ENCODE results near the gene LMO3.

The LMO3 gene

DNA sequence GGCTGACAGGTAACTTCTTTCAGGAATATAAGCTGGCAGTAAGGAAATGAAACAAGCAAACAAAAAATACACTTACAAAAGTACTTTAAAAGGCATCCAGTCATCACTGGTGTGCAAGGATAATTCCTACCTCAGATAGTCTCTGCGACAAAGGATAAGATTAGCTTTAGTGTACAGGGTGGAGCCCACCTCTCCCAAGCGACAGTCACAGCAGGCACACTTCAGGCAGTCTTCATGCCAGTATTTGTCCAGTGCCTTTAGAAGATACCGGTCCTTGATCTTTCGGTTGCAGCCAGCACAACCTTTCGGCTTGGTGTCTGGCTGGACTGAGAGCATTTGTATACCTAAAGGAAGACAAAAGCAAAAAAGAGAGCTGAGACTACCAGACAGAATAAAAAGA lies 5.4 kb downstream of the LMO3 start:
- no peak for DNase-seq (ENCODE audit: low read depth in 2 of 3, low spot score in 1 of 3)

DNA sequence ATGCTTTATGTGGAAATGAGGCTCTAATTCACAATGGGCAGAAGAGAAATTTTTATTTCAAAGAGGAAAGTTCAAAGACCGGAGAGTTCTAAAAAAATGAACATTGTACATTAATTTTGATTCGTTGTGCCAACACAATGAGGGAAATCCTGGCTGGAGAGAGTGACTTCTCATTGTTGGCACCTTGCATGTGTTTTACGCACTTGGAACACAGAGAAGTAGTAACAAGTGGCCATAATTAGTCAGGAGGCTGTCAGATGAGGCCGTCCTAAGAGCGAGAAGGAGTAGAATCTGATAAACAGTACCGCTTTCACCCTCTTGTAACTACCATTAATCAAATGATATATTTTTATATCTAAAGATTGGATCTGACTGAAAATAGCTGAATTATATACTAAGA lies 6.9 kb downstream of the LMO3 start:
- no peak for DNase-seq (ENCODE audit: low read depth in 2 of 3, low spot score in 1 of 3)

DNA sequence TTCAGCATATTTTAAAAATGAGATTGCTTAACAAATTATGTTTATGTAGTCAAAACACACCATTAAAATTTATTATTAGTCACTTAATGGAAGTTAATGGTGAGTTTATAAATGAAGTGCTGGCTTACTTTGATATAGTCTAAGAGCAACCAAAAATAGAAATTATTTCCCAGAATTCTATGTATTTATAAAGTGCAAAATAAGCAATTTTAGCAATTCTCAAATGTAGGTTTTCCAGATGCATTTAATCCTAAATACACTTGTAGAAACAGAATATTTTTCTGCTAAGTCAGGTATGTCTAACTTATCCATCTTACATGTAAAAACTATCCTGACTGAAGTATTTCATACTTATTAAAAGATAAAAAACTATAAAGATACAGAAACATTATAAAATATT lies 11.2 kb downstream of the LMO3 start:
- DNase-seq (ENCODE audit: low read depth in 2 of 3, low spot score in 1 of 3), result no peak

DNA sequence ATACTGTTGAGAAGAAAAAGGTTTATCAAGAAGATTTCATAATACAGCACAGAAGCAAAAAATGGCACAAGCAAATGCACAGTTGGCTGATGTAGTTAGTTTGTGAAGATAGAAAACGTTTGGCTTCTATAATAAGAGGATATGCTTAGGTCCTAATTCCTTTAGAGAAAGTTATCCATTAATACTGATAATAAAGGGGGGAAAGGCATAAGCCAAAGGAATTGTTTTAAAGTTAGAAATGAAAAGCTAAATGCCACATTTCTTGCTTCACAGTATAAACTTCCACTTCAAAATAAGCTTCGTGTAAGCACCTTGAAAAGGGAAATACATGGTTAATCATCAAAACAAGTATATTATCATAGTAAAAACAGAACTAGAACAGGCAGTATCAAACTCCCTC lies 12.4 kb downstream of the LMO3 start:
- no peak for DNase-seq (ENCODE audit: low read depth in 2 of 3, low spot score in 1 of 3)

DNA sequence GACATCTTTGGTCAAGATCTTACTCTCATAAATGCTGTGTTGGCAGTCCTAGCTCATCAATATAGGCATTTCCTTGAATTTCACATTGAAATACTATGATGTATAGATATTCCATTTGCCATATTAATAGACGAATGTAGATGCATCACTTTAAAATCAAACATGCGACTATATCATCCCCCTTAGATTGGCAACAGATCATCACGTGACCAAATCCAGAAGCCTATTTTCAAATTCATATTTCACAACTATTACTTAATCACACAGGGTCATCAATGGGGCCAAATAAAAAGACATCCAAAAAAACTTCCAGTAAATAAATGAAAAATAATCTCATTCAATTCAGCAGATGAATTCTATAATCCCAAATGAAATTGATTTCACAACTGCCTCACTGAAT lies 15.3 kb downstream of the LMO3 start:
- no peak for DNase-seq (ENCODE audit: low read depth in 2 of 3, low spot score in 1 of 3)

DNA sequence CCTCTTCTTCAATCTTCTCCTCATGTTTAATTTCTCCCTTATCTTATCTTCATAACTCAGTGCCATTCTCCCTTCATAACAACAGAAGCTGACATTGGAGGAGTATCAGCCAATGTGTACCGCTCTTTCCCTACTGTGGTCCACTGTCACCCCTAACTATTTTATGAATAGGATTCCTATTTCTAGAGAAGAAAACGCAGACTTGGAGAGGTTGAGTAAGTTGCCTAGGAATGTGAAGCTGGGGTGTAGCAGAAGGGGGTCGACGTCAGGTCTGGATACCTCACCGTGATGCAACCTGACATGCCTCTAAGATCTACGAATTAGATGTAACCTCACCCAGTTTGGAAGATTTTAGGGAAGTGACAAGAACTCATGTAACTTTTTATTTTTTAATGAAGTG lies 17.1 kb downstream of the LMO3 start:
- DNase-seq (ENCODE audit: low read depth in 2 of 3, low spot score in 1 of 3), result no peak

DNA sequence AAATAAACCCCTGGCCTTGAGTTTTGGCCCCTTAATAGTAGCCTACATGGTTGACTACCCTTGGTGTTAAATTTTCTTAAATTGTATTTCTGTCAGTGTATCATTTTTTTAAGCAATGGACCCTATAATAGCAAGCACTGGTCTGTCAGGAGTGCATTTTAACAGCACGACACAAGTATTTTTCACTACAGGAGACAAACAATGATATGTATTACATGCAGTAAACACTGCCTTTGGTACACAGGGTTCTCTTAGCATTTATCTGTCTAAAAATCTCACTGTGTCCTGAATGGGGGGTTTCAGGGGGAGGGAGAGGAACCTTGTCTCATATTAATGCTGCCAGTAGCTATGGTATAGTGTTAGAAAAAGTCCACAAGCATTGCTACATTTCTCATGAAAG lies 18.4 kb downstream of the LMO3 start:
- DNase-seq (ENCODE audit: low read depth in 2 of 3, low spot score in 1 of 3), result no peak

DNA sequence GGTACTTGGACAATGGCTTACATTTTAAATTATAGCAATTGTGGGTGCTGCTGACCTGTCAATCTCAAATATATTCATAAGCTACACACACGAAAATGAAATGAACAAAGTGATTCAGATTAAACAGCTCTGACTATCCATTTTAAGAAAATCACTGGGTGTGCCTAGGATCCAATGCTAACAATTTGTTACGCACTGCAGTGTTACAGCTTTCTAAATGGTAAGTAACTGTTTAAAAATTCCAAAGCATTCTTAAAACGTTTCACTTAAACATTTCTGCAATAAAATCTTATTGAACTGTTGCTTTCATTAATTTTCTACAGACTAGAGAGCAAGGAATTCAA lies 18.9 kb downstream of the LMO3 start:
- DNase-seq (ENCODE audit: low read depth in 2 of 3, low spot score in 1 of 3), result no peak

DNA sequence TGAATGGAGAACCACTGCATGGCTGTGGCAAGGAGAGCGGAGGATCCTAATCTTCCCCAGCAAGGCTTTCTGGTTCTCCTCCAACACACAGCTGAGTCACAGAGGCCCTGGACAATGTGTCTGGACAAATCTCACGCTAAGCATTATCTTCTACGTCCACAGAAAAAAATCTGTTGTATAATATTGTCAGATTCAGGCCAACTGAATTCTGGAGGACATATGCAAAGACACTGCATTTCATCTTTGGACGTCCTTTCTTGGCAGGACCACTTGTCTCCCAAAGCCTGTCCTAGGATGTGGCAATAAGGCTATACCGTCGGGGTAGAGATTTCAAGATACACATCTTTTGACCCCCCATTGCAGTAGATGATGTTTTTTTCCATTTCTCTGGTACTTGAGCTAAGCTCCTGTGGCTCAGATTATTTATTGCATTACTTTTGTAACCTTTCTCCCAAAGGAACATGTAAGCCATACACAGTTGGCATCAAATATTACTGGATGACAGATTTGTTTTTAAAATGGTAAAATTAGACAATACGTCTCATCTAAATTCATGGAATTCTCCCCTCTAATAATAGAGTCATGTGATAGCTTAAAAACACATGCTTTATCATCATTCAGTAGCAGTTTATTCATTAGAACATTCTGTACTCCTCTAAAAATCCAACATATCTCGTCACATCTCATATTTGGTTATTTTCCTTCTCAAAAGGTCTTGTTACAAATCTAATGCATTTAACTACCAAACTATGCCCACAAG lies 19.4 kb downstream of the LMO3 start:
- no peak for DNase-seq (ENCODE audit: low read depth in 2 of 3, low spot score in 1 of 3)

DNA sequence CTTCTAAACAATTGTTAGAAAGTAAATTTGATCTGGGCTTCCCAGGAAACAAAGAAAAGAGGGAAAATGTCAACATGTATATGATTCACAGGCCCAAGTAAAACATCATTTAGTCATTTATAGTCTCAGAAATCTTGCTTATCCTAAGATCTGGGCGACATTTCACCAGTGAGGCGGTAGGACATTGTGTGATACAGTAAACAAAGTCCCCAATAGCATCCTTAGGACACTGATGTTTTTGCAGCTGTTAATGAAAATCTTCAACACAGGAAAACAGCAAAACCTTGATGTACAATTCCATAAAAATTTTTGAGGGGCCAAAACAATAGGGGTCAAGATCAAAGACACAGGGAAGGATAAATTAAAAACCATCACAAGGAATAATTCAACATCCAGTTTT lies 20.2 kb downstream of the LMO3 start:
- DNase-seq (ENCODE audit: low read depth in 2 of 3, low spot score in 1 of 3), result no peak

DNA sequence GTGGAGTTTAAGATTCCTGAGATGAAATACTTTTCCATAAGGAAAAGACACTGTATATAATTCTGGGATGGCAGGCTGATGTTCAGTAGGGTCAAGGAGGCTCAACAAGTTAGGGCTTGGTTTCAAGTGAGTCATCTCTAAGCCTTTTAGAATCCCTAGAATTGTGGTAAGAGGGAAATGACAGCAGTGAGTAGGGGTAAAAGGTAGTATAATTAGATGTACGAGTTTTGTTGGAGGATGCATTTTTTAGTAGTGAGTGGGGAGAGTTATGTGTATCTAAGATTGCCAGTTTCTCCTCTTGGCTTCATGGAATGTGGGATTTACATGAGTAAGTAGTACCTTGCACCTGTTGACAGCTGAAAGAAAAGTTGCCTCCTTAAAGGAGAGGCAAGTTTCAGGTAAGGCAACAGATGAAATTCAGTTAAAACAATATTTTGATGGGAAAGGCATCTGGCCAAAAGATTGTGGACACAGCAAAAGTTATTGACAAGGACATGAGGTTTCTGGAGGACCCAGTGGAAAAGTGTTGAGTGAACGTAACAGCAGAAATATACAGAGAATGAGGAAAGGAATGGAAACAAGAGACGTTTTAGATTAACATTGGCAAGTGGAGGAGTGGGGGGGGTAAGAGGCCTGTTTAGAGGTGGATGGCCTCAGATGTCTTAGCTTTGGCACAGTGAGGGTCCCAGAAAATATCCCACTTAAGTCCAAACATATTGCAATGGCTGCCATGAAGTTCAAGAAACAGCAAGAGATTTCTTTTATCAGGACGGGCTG lies 21.8 kb downstream of the LMO3 start:
- no peak for DNase-seq (ENCODE audit: low read depth in 2 of 3, low spot score in 1 of 3)

DNA sequence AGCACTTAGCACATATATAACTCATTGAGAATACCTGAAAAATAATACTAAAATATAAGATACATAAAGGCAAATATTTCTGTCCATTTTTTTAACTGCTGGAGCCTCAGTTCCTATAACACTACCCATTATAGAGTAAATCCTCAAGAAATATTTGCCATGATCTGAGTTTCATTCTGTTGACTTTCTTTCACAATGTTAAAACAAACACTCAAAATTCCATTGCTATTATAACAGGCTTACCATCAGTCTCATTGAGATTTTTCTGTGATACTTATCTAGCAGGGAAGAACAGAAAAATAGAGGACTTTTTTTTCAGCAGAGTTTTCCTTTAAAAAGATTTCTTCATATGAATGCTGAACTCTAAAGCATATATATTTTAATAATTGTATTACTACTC lies 24.5 kb downstream of the LMO3 start:
- no peak for DNase-seq (ENCODE audit: low read depth in 2 of 3, low spot score in 1 of 3)

DNA sequence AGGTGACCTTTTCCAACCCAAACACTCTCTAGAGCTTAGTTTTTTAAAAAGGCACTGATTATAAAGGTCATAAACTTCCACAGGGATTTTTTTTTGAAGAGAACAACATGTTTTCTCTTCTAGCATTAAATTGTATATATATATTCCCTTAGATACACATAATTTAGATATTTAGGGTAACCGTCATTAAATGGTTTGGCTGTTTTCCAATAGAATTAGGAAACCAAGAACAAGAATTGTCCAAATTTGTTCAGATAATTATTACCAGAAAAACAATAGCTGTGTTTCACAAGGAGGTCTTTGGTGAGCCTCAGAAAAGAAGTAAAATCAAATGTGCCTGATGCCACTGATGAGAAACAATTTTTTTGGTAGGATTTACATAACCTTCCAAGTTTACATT lies 26.9 kb downstream of the LMO3 start:
- no peak for DNase-seq (ENCODE audit: low read depth in 2 of 3, low spot score in 1 of 3)

DNA sequence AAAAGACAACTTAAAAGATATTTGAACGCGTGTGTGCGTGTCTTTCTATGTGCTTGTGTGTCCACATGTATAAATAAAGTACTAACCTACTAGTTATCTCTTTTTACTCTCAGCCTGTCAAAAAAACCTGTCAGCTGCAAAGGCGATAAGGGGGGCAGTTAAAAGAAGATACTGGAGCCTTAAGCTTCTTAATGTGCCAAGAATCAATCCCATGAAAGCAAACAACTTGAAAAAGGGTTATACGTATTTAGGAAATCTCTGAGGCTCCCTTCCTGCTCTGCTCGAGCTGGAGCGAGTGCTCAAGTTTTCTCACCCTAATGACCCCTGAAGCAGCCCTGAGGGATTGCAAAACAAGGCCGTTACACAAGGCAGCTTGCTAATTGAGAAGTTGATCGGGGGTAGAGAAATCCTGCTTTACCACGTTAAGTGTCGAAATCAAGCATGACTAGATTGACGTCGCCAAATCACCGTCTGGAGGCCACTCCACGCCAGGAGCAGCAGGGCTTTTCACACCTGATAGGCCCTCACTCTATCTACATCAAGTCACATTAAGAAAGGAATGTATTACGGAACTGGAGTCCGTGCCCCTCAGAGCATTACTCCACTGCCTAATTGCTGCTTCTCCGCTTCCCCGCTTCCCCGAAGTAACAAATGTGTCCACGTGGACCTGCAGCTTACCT lies 32.4 kb downstream of the LMO3 start:
- no peak for DNase-seq (ENCODE audit: low read depth in 2 of 3, low spot score in 1 of 3)

DNA sequence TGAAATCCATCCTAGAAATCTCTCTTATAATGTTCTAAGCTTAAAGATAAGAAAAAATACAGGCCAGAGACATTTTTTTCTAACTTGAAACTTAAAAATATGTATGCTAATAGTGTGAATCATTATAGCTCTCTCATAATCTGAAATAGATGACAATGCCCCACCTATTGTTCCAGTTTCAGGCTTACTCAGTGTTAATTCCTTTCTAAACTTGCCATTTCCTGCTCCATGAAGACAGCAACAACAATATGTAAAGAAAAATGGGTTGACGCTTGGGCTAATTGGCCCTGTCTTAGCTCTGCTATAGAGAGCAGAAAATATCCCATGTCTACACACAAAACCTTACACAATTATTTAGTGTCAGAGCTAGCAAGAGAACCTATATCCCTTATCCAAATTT lies 37.1 kb downstream of the LMO3 start:
- no peak for DNase-seq (ENCODE audit: low read depth in 2 of 3, low spot score in 1 of 3)

DNA sequence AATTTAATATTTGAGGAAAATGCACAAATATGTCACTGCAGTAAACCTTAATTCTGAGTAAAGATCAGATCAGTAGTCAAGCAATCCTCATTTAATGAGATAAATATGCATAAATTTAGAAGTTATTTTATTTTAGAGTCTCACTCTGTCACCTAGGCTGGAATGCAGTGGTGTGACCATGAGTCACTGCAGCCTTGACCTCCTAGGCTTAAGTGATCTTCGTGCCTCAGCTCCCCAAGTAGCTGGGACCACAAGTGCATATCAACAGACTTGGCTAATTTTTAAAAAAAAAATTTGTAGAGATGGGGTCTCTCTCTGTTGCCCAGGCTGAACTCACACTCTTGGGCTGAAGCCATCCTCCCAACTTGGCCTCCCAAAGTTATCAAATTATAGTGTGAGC lies 41.3 kb downstream of the LMO3 start:
- DNase-seq (ENCODE audit: low read depth in 2 of 3, low spot score in 1 of 3), result no peak

DNA sequence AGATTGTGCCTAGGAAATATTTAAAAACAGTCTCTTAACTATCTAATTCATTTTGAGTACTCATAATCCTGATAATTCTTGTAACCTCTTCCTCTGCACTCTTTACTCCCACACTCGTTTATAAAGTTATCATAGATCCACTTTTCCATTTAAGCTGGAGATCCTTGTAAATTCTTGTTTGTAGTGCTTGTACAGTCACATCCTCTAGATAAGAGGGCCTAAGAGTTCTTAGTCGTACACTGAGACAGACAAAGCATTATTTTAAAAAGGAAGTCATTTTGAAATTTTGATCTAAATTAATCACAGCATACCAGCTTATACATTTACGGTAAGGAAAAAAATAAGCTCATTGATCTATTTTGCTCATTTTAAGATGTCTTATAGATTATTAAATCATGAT lies 42.5 kb downstream of the LMO3 start:
- DNase-seq (ENCODE audit: low read depth in 2 of 3, low spot score in 1 of 3), result no peak

DNA sequence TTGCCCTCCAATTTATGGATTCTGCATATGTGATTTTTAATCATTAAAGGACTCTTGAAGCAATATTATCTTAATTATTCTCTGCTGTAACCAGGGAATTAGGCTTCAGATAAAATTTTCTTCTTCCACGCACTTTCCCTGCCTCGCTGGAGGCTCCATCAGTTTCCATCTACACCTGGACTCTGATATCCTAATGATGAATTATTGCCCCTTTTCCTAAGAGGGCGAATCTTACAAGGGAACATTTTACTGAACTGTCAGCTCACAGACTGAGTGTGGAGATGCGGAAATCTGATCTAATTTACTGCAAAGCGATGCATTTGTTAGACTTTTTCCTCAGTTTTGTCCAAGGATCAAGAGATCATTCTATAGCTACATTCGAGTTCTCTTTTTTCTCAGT lies 43.0 kb downstream of the LMO3 start:
- no peak for DNase-seq (ENCODE audit: low read depth in 2 of 3, low spot score in 1 of 3)

DNA sequence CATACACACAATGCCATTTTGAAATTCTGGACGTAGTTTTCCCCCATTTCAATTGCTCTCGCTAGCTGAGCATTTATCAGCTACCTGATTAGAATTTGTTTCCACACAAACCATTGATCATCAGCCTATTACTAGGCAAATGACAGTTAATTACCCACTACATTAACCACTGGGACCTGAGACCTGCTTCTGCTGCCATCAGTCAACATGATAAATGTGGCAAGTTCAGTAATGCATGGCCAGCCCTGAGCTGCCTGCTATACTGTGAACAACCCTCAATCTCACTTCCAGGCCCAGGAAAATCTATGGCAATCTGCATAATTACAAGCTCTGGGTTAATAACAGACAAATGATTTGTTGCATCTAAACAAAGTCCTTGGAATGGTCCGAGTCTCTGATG lies 43.5 kb downstream of the LMO3 start:
- DNase-seq (ENCODE audit: low read depth in 2 of 3, low spot score in 1 of 3), result no peak

DNA sequence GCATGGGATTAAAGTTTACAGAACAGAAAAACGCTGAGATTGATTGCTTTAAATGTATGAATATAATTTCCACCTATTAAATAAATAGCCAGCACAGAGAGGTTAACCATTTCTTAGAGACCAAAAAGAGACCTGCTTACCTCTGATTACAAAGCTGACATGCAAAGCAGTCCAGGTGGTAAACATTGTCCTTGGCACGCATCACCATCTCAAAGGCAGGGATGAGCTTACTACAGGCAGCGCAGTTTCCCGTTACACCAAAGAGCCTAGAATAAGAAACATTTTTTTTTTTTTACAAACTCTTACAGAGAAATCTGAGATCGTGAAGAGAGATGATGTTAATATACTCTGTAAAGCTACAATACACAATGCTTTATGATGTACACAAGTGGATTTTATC lies 45.7 kb downstream of the LMO3 start:
- DNase-seq (ENCODE audit: low read depth in 2 of 3, low spot score in 1 of 3), result no peak

DNA sequence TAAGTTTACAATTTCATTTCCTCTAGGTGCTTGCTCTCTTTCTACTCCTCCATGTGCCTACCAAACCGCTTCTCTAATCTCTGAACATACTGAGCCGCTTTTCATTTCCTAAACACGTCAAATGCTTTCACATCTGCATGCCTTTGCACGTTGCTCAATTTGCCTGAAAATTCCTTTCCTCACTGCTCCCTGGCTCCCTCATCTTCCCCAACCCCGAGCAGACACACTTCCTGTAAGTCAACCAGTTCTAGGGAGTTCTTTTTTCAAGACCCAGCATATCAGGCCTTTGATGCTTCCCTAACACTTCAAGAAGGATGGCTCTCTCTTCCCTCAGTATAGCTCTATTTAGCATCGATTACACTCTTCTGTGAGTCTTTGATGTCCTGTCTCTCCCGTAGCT lies 50.3 kb downstream of the LMO3 start:
- DNase-seq (ENCODE audit: low read depth in 2 of 3, low spot score in 1 of 3), result no peak

DNA sequence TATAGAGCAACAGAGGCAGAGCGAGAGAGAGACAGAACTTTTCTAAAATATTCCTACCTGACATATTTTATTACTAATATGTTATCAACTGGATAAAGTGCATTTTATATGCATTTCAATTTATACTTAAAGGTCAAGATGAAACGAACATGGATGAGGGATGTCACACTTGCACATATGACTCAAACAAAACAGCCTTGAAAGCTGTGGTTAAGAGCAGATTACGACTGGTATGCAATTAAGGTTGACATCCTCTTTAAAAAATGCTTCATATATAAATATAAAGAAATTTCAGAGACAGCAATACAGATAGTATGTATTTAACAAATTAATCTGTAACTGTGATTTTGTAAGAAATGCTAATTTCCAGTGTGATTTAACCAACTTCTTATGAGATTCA lies 52.5 kb downstream of the LMO3 start:
- DNase-seq (ENCODE audit: low read depth in 2 of 3, low spot score in 1 of 3), result no peak

DNA sequence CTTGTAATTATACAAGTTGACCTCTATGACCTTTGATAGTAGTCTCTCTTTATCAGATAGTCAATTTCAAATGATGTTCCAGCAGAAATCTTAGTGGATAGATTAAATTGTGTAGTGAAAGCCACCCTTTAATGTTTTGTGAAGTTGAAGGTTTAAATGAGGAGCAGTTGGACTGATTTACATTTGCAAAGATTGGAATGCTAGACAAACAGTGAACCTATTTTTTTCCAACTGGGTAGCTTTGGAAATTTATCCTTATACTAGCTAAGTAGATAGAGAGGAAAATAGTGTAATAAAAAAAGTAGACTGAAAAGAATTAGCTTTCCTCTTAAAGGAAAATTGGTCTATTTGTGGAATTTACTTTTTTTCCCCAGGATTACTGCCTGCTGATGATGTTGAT lies 53.7 kb downstream of the LMO3 start:
- DNase-seq (ENCODE audit: low read depth in 2 of 3, low spot score in 1 of 3), result no peak
